ENCODE results near the gene SYN1.

SYN1 gene

DNA sequence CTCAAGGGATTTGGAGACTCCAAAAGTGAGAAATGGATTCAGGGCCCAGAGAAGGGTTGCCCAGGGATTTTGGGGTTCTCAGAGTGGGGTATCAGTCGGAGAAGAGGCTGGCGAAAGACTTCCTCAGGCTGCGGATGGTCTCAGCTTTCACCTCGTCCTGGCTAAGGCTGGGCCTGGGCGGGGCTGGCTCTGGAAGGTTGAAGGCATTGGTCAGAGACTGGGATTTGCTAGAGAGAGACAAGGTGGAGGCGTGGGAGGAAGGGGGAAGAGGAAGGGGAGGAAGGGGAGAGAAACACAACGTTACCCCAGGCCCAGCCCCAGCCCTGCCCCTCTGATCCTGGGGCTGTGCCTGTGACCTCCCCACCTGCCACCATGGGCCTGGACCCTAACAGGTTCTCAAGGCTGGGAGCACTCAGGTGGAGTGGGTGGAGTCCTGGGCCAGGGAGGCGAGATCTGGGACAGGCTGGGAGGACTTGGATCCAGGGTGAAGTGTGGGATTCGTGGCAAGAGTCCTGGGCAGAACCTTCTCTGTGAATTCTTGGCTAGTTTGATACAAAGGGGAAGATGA lies 46.8 kb downstream of the SYN1 start:
- DNase-seq (ENCODE audit: low spot score) = no peak

DNA sequence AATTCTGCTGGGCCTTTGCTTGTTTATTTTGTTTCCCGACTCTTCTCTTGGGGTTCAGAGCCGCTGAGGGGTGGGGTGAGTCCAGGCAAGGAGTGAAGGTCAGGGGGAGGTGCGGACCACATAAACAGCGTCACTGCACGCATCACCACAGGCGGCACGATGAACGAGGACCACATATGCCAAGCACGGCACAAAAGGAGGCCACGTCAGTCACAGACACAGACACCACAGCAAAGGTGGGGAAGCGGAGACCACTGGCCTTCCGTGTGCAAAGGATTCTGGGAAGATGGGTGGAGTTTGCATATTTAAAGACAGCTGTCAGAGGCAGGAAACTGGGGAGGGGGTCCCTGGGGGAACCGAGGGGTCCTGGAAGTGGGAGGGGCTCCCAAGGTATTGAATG lies 47.8 kb downstream of the SYN1 start:
- no peak for DNase-seq (ENCODE audit: low spot score)

DNA sequence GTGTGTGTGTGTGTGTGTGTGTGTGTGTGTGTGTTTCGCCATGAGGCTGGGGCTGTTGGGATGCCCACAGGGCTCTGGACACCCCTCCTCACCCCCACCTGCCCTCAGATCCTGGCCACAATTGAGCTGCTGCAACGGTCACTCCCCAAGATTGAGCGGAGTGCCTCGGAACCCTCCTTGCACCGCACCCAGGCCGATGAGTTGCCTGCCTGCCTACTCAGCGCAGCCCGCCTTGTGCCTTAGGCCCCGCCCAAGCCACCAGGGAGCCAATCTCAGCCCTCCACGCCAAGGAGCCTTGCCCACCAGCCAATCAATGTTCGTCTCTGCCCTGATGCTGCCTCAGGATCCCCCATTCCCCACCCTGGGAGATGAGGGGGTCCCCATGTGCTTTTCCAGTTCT lies 48.4 kb downstream of the SYN1 start:
- no peak for DNase-seq (ENCODE audit: low spot score)

DNA sequence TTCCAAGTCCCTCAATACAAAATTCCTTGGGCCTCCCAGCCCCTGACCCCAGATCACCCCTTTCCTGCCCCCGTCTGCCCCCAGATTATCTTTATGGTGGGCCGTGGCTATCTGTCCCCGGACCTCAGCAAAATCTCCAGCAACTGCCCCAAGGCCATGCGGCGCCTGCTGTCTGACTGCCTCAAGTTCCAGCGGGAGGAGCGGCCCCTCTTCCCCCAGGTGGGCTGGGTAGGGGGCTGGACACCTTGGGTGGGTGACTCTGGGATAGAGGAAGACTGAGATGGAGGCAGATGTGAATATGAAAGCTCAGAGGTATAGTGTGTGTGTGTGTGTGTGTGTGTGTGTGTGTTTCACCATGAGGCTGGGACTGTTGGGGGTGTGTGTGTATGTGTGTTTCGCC lies 48.9 kb downstream of the SYN1 start:
- no peak for DNase-seq (ENCODE audit: low spot score)

DNA sequence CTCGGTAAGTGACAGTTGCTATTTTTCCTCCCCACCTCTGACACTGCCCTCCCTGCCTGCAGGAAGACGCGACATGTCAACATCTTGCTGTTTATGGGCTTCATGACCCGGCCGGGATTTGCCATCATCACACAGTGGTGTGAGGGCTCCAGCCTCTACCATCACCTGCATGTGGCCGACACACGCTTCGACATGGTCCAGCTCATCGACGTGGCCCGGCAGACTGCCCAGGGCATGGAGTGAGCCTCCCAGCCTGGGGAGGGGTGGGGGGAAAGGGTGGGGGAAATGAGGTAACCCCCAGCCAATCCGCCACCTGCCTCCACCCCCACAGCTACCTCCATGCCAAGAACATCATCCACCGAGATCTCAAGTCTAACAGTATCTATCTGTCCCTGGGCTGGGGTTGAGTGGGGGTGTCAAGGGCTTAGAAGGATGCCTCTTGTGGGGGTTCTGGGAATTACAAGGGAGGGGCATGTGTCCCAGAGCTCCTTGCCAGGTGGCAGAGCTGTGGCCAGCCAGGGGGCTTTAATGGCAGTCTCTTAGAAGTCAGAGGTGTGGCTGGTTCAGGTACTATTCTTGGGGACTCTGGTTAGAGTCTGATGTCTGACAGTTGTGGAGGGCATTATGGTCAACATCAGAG lies 50.9 kb downstream of the SYN1 start:
- DNase-seq (ENCODE audit: low spot score) = peak; percentile 50

DNA sequence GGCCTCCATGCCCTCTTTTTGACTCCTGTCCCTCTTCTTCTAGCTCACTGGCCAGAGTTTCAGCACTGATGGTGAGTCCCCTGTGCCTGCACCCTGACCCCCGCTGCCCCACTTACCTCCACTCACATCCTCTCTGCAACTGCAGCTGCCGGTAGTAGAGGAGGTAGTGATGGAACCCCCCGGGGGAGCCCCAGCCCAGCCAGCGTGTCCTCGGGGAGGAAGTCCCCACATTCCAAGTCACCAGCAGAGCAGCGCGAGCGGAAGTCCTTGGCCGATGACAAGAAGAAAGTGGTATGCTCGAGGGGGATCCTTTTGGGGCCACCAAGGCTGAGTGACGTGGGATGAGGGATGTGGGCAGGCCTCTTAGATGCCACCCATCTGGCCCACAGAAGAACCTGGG lies 52.8 kb downstream of the SYN1 start:
- DNase-seq (ENCODE audit: low spot score) = no peak

DNA sequence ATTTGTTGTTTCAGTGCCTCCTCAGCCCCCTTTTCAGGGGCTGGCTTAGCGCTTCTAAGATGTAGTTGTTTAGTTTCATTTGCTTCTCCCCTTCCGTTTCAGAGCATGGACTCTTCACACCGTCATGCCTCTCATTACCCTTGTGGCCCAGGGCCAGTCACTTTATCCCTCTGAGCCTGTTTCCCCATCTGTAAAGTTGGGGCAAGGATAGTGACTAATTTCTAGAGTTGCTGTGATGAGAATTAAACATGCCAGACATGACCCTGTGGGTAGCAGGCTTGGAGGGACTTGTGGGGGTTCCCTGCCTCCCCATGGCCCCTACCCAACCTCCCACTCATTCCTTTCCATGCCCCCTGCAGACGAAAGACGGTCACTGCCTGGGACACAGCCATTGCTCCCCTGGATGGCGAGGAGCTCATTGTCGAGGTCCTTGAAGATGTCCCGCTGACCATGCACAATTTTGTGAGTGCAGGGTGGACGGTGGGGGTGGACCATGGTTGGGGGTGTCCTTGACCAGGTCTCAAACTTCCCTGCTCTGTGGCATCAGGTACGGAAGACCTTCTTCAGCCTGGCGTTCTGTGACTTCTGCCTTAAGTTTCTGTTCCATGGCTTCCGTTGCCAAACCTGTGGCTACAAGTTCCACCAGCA lies 55.1 kb downstream of the SYN1 start:
- peak; percentile 10 for DNase-seq (ENCODE audit: low spot score)

DNA sequence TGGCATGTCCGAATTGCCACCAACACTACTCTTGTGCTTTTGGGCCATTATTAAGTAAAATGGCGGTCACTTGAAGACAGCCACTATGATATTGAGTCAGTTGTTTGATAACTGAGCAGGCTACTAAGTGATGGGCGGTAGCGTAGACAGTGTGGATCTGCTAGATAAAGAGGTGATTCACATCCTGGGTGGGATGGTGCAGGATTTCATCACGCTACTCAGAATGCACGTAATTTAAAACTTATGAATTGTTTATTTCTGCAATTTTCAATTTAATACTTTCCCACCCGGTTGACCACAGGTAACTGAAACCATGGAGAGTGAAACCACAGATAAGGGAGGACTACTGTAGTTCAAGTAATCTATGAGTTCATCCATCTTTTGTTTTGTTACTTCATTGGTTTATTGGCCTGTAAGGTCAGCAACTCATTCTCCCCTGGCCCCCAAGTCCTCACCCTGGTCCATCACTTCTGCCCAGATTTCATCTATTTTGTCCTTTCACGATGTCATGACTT lies 55.8 kb downstream of the SYN1 start:
- peak; percentile 63 for DNase-seq (ENCODE audit: low spot score)

DNA sequence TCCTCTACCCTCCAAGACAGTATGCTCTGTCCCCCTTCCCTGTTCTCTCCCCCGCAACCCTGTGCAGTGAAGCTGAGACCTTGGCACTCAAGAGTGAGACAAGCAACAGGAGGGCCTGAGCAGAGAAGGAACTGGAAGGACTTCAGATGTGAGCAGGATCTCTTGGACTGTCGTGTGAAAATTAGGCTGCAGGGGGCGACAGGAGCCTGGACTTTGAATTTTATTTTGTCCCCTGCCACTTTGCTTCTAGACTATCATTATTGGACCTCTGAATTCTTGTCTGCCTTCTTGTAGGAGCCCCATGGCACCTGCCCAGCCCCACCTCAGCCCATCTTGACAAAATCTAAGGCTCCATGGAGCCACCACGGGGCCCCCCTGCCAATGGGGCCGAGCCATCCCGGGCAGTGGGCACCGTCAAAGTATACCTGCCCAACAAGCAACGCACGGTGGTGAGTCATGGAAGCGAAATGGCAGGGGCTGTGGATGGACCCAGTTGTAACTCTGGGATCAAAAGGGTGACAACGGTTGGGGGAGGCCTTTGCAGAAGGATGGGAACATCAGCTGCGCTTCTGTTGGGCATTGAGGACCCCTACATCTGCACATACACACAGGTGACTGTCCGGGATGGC lies 56.9 kb downstream of the SYN1 start:
- peak; percentile 52 for DNase-seq (ENCODE audit: low spot score)

DNA sequence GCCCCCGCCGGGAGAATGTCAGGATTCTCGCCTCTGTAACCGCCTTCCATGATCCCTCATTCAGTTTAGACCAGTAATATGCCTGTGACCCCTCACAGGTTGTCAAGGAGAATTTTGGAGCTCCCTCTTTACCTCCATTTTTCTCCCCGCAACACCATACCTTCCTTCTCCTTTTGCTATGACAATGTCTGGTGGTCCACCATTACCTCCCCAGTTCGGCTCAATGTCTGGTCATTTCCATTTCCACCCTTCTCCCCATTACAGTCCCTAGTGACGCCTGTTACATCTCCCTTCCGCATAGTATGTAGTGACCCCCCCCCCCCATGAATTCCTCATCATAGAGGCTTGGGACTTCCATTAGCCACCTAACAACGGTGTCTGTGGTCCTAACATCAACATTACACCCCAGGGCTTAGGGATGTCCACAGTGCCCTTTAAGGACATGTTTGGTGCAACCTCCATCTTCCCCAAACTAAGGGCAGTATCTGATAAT lies 58.0 kb downstream of the SYN1 start:
- no peak for DNase-seq (ENCODE audit: low spot score)

DNA sequence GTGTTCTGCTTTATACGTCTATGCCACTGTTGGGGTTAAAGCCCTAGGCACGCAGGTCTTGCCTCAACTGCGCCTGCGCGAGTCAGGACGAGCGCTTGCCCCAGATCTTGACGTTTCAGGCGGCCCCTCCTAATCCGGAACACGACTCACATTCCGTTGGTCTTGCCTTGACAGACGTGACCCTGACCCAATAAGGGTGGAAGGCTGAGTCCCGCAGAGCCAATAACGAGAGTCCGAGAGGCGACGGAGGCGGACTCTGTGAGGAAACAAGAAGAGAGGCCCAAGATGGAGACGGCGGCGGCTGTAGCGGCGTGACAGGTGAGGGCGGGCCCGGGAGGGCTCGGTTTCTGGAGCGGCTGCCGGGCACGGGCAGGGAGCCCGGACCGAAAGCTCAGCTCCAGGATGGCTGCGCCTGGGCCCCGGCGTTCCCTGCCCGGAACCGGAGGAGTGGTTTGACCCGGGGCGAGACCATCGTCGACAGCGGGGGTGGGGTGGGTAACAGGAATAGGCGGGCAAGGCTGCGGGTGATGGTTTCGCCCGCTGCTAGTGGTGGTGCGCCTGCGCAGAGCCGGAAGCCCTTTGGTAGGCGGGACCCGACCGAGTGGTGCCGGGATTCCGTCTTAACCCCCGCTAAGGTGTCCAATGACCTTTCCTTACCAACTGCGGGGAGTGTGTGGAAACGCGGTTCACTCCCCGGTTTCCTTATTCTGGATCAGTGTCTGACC lies 58.6 kb downstream of the SYN1 start, which contains the start of gene ARAF:
ARAF (plus strand) TSS at position 272 of the 725 bp plus-strand sequence. CDS start 1,763 bp downstream, outside the sequence.
- DNase-seq (ENCODE audit: low spot score) = peak; percentile 97

DNA sequence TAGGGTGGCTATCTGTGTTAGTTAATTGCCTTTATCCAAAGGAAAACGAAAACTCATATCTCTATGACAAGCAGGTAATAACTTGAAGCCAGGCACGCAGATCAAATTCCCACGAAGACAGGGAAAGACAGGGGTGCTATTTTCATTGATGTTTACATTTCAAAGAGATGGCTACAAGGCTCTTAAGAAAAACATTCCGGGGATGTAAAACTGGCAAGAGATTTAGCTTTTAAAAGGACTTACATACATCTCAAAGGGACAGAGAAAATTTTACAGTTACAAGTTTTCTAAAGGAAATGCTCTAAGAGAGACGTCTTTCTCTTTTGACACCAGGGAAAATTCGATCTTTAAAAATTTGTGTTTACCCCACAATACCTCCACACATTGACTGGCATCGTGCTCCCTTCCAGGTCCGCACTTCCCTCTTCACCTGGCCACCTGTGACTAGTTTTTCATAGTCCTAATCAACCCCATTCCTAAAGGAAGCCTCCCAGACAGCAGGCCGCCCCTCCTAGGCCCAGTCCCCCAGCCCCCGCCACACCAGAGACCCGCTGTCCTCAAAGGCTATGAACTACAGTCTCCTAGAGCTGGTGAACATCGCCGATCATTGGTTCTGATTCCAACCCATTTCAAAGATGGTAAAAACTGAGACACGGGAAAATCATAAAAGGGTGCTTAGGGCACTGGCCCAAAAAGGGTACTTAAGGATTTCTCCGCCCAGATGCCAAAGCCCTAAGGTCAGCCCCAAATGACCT lies 59.3 kb downstream of the SYN1 start:
- no peak for DNase-seq (ENCODE audit: low spot score)

DNA sequence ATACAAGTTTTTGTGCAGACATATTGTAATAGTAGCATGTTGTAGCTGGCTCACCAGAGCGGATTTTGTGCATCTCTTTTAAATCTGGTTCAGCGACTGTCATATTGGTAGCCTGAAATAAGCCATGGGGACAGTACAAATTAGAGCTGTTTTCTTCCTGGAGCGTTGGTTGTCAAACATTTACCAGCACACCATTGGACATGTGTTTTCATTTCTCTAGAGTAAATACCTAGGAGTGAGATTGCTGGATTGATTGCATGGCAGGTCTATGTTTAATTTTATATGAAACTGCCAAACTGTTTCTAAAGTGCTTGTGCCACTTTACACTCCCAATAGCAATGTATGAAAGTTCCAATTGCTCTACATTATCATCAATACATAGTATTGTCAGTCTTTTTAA lies 61.2 kb downstream of the SYN1 start:
- DNase-seq (ENCODE audit: low spot score) = no peak

DNA sequence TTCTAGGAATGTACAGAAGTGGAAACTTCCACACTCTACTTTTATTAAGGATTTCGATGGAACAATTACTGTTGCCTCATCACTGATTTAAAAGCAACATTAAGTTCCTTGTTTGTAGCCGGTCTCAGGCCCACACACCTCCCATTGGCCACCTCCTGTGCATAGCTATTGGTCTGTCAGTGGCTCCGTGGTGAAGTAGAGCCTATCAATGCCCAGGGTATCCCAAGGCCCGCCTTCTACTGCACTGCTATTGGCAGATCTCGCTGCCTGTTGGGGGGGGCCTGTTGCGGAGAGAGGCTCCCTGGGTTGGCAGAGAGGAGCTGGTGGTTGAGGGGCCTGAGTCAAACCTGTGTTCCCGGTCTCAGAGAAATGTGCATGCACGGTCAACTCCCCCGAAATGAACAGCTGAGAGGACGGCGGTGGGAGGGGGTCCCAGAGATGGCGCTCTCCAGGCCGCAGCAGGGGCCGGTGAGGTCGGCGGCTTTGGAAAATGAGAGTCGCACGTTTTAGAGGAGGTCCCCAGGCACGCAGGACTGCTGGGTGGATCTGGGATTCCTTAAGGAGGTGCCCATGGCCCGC lies 63.5 kb downstream of the SYN1 start:
- peak; percentile 85 for DNase-seq (ENCODE audit: low spot score)

DNA sequence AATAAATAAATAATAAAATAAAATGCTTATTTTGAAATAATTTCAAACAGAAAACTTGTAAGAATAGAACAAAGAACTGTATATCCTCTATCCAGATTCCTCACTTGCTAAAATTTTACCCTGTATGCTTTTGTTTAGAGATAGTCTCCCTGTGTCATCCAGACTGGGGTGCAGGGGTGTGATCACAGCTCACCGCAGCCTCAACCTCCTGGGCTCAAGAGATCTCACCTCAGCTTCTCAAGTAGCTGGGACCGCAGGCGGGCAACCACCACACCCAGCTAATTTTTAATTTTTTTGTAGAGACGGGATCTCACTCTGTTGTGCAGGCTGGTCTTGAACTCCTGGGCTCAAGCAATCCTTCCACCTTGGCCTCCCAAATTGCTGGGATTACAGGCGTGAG lies 76.2 kb downstream of the SYN1 start:
- DNase-seq (ENCODE audit: low spot score) = no peak

DNA sequence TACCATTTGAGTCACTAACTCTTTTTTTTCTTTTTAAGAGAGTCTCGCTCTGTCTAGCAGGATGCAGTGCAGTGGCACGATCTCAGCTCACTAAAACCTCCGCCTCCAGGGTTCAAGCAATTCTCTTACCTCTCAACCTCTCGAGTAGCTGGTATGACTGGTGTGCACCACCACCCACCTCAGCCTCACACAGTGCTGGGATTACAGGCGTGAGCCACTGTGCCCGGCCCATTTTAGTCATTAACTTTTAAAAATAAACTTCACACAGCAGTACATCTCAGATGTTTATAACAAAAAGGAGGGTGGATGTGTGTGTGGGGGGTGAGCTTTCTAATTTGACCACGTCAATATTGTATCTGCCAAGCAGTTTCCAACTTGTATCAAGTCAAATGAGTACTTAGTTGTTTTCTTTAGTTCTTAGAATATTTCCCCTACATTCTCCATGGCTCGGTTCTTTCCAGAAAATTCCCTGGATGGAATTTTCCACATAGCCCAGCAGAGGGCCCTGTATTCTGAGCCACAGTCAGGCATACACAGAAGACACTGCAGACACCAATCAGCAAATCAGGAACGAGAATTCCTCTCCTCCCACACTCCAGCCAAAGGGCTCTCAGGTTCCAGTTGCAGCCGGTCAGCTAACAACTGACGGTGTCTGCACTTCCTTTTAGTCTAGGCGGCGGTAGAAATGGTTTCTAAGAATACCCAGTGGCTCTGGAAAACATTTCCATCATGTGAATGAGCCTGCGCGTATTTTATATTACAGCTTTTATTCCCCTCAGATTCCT lies 78.7 kb downstream of the SYN1 start:
- peak; percentile 5 for DNase-seq (ENCODE audit: low spot score)

DNA sequence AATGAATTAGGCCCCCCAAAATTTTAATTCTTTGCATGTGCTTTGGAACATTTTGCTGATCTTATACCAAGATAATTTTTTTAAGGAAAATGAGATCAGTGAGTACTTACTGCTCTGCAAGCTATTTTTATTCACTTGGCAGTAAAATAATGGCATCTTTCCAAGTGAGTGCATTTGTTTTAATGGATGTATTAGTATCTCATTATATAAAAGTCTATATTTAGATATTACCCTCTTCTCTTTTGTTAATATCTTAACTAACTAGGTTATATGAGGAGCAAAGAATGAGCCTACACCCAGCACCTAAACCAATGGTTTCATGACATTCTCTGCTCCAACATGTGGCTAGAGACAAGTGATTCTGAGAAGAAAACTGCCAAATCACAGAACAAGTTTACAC lies 79.8 kb downstream of the SYN1 start:
- DNase-seq (ENCODE audit: low spot score) = no peak

DNA sequence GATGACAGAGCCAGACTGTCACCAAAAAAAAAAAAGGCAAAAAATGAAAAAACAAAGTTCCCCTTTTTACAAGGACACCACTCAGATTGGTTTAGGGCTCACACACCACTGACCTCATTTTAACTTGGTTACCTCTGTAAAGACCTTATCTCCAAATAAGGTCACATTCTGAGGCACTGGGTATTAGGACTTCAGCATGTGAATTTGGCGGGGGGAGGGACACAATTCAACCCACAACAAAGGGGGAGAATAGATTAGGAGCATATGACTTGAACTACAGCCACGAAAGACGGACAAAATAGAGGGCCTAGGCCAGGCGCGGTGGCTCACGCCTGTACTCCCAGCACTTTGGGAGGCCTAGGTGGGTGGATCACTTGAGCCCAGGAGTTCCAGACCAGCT lies 89.6 kb downstream of the SYN1 start:
- DNase-seq (ENCODE audit: low spot score) = no peak

DNA sequence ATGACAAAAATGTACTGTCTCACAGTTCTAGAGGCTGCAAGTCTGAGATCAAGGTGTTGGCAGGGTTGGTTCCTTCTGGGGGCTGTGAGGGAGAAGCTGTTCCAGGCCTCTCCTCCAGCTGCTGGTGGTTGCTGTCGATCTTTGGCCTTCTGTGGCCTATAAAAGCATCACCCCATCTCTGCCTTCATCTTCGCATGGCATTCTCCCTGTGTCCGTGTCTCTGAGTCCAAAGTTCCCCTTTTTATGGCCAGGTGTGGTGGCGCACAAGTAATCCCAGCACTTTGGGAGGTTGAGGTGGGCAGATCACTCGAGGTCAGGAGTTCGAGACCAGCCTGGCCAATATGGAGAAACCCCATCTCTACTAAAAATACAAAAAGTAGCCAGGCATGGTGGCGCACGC lies 90.1 kb downstream of the SYN1 start:
- DNase-seq (ENCODE audit: low spot score) = no peak

DNA sequence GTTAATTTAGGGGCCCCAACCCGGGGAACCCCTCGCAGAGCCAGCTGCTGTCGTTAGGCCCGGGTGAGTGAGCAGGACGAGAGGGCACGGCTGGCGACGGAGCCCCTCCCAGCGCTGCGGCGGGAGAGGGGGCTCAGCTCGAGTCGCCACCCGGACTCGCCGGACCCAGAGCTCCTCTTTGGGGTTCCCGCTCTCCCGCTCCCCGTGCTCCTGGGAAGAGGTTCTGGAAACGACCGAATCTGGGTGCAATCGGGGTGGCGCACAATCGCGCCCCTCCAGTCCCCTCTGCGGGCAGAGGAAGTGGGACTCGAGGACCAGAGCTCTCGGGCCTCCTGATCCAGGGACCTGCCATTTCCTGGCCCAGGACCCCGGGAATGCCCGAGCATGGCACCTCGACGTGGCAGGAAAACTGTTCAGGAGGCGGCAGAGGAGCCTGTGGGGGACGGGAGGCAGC lies 95.9 kb downstream of the SYN1 start:
- DNase-seq (ENCODE audit: low spot score) = no peak
